Gastroesophageal sphincter (tissue), 4 donors: ENCODE results near the gene UGP2. TPM values are rescaled to one million over a fixed set of nuclear protein-coding genes. Genes with fewer than 3 reads are reported as not detected.
A peak's percentile ranks its signal among the peaks of the same experiment; 100 is the strongest.

ENCODE experiments used
- ATAC-seq: fragments of 150-250 bp; one replicate; pipeline ENCODE4 v1.9.1; 2016; ENCODE audit warnings: mild to moderate bottlenecking, moderate library complexity
- H3K27ac ChIP-seq, 4 donors: fragments of 200-600 bp; sonication (generic) in 3 of 4; 1 replicate in 3 of 4; 2 replicates in 1 of 4; pipeline ENCODE4 v1.5.1; 2016 to 2019
- H3K27me3 ChIP-seq: fragments of 200-600 bp; sonication (generic); one replicate; pipeline ENCODE4 v1.5.1; 2019
- H3K36me3 ChIP-seq, 2 donors: fragments of 200-600 bp; sonication (generic); one replicate each; pipeline ENCODE4 v1.5.1; 2019; ENCODE audit warnings: control low read depth in 1 of 2
- H3K4me1 ChIP-seq, 3 donors: fragments of 200-600 bp; sonication (generic); 1 replicate in 2 of 3; 2 replicates in 1 of 3; pipeline ENCODE4 v1.5.1; 2016 to 2019; ENCODE audit warnings: control low read depth in 2 of 3
- H3K4me3 ChIP-seq, 2 donors: fragments of 200-600 bp; sonication (generic); one replicate each; pipeline ENCODE4 v1.5.1; 2019; ENCODE audit warnings: mild to moderate bottlenecking in 1 of 2, moderate library complexity in 1 of 2
- H3K9me3 ChIP-seq, 3 donors: fragments of 200-600 bp; sonication (generic); one replicate each; pipeline ENCODE4 v1.5.1; 2017 to 2019; ENCODE audit warnings: control low read depth in 2 of 3
- CTCF ChIP-seq, 4 experiments: fragments of 200-600 bp in 2 of 4; fragments of 450-650 bp in 2 of 4; sonication (generic) in 1 of 4; IDR thresholded peaks; one replicate each; pipeline ENCODE4 v1.5.1; 2017 to 2019; ENCODE audit warnings: antibody characterized with exemption in 4 of 4, mild to moderate bottlenecking in 2 of 4, moderate library complexity in 2 of 4
- EP300 ChIP-seq: sonication (generic); formaldehyde crosslinking; IDR thresholded peaks from one replicate; pipeline ENCODE4 v1.6.1; 2017; ENCODE audit warnings: antibody characterized with exemption, mild to moderate bottlenecking
- POLR2A ChIP-seq, 2 donors: fragments of 450-650 bp; IDR thresholded peaks; one replicate each; pipeline ENCODE4 v1.6.1; 2017; ENCODE audit warnings: antibody characterized with exemption in 2 of 2, mild to moderate bottlenecking in 2 of 2, moderate library complexity in 1 of 2
- POLR2AphosphoS5 ChIP-seq: sonication (generic); formaldehyde crosslinking; IDR thresholded peaks from one replicate; pipeline ENCODE4 v1.6.1; 2017; ENCODE audit warnings: antibody characterized with exemption
- WGBS, 2 donors: methylation state at CpG; one replicate each; pipeline ENCODE4 v1.1.5; 2018; ENCODE audit warnings: low coverage in 1 of 2; 5-methylcytosine and 5-hydroxymethylcytosine counted together
- total RNA-seq, 4 donors: library from RNA; depleted of rRNA; stranded (reverse); fragments of >200 nt; gene quantifications; one replicate each; pipeline ENCODE4 v1.1.0, GENCODE V29; 2016

UGP2 gene
- 100 to 1,000 TPM; 151 to 222 (median 164) TPM for total RNA-seq

- no peaks in the 10 kb centered on the region for H3K27me3 ChIP-seq
- 0% methylated on average over 4 to 11 of the region's 59 CpGs for WGBS, 2 donors
- peak within 1 kb of the TSS; percentile 93 to 98 (median 94) for H3K27ac ChIP-seq
- no peaks in the 10 kb centered on the region for H3K36me3 ChIP-seq
- H3K4me1 ChIP-seq, result peaks cover 4 to 47% (median 9%) of the 10 kb centered on the region in 3 donors
- peak within 1 kb of the TSS; percentile 84 to 93 for H3K4me3 ChIP-seq
- TF ChIP-seq POLR2A (IDR thresholded peaks at IDR 0.05) (peak; percentile 64 to 75), EP300 (no peak), CTCF (IDR thresholded peaks at IDR 0.05) (peak in 2 of 4 experiments; percentile 33 to 43), POLR2AphosphoS5 (peak; percentile 75)
- ATAC-seq, result peak; percentile 88
- H3K9me3 ChIP-seq, result no peaks in the 10 kb centered on the region
Measured at GRCh38 chr2:63841254-63842022, at the start of gene UGP2. Gene UGP2, plus strand, starts transcription at chr2:63841896. Its CDS starts 290 bp downstream, at chr2:63842186.

- Histone ChIP-seq H3K4me3 (no peak overlapping the region), H3K9me3 (no peaks in the 10 kb centered on the region), H3K27ac (no peak overlapping the region), H3K27me3 (no peaks in the 10 kb centered on the region), H3K36me3 (no peaks in the 10 kb centered on the region), H3K4me1 (no peaks in the 10 kb centered on the region)
- no peak for ATAC-seq
- 82 to 100% methylated on average over 1 of the region's 1 CpG for WGBS, 2 donors
- no peak for TF ChIP-seq EP300
Measured at GRCh38 chr2:63792530-63792929, 49.2 kb upstream of the UGP2 start.

GRCh38 chr2:63796366-63796765, 45.3 kb upstream of the UGP2 start:
- H3K27me3 ChIP-seq, result no peaks in the 10 kb centered on the region

GRCh38 chr2:63796796-63797195, 44.9 kb upstream of the UGP2 start:
- Histone ChIP-seq H3K27me3 (no peaks in the 10 kb centered on the region), H3K9me3 (no peaks in the 10 kb centered on the region), H3K36me3 (no peaks in the 10 kb centered on the region), H3K4me1 (no peaks in the 10 kb centered on the region), H3K4me3 (no peak overlapping the region), H3K27ac (no peak overlapping the region)
- 83% methylated on average over 2 of the region's 3 CpGs; no CpG with 5 or more reads in 1 of the 2 donors for WGBS, 2 donors
- TF ChIP-seq EP300, result no peak
- no peak for TF ChIP-seq POLR2A (IDR thresholded peaks at IDR 0.05)
- no peak for TF ChIP-seq CTCF (IDR thresholded peaks at IDR 0.05)
- TF ChIP-seq POLR2AphosphoS5, result no peak
- no peak for ATAC-seq

More at GRCh38 chr2:63796366-63796765, 45.3 kb upstream of the UGP2 start:
- TF ChIP-seq POLR2A (IDR thresholded peaks at IDR 0.05), result no peak
- no peak for TF ChIP-seq EP300
- no peak for TF ChIP-seq POLR2AphosphoS5
- no peak for TF ChIP-seq CTCF (IDR thresholded peaks at IDR 0.05)
- H3K27ac ChIP-seq, result no peak overlapping the region
- H3K9me3 ChIP-seq, result no peaks in the 10 kb centered on the region
- H3K4me1 ChIP-seq, result no peaks in the 10 kb centered on the region
- no peaks in the 10 kb centered on the region for H3K36me3 ChIP-seq
- H3K4me3 ChIP-seq, result no peak overlapping the region
- 100% methylated on average over 1 of the region's 1 CpG; no CpG with 5 or more reads in 1 of the 2 donors for WGBS, 2 donors
- no peak for ATAC-seq

GRCh38 chr2:63801455-63801854, 40.2 kb upstream of the UGP2 start:
- Histone ChIP-seq H3K27me3 (no peaks in the 10 kb centered on the region), H3K4me3 (no peak overlapping the region), H3K4me1 (no peaks in the 10 kb centered on the region), H3K36me3 (no peaks in the 10 kb centered on the region), H3K27ac (no peak overlapping the region), H3K9me3 (no peaks in the 10 kb centered on the region)
- ATAC-seq, result no peak
- no peak for TF ChIP-seq POLR2AphosphoS5
- no peak for TF ChIP-seq POLR2A (IDR thresholded peaks at IDR 0.05)
- no peak for TF ChIP-seq CTCF (IDR thresholded peaks at IDR 0.05)
- TF ChIP-seq EP300, result no peak
- WGBS, 2 donors, result 94 to 100% methylated on average over 2 to 3 of the region's 6 CpGs
